Osteocyte (in vitro differentiated cells): ENCODE measurements around the gene RHBG. TPM values are rescaled to one million over a fixed set of nuclear protein-coding genes. Genes with fewer than 3 reads are reported as not detected.

ENCODE experiments used
- DNase-seq: peaks from one replicate; pipeline ENCODE4 v3.0.0; 2021; ENCODE audit warnings: mixed read lengths; ENCODE audit not compliant: unreplicated experiment; ENCODE audit errors: extremely low spot score
- H3K27ac Mint-ChIP-seq: one replicate; pipeline ENCODE4 v1.8.0; 2021; ENCODE audit warnings: mild to moderate bottlenecking, mixed read lengths; ENCODE audit not compliant: unreplicated experiment
- H3K27me3 Mint-ChIP-seq: one replicate; pipeline ENCODE4 v1.8.0; 2021; ENCODE audit warnings: mixed read lengths; ENCODE audit not compliant: unreplicated experiment
- H3K36me3 Mint-ChIP-seq: one replicate; pipeline ENCODE4 v1.8.0; 2021; ENCODE audit warnings: mixed read lengths; ENCODE audit not compliant: unreplicated experiment
- H3K4me1 Mint-ChIP-seq: one replicate; pipeline ENCODE4 v1.8.0; 2021; ENCODE audit warnings: mixed read lengths; ENCODE audit not compliant: unreplicated experiment
- H3K4me3 Mint-ChIP-seq: one replicate; pipeline ENCODE4 v1.8.0; 2021; ENCODE audit warnings: mild to moderate bottlenecking, moderate library complexity, mixed read lengths; ENCODE audit not compliant: unreplicated experiment
- H3K9me3 Mint-ChIP-seq: one replicate; pipeline ENCODE4 v1.8.0; 2021; ENCODE audit warnings: mixed read lengths; ENCODE audit not compliant: unreplicated experiment
- CTCF ChIP-seq: fragments of 200-600 bp; sonication (generic); IDR thresholded peaks from 2 replicates; pipeline ENCODE4 v1.5.0; 2021; ENCODE audit warnings: antibody characterized with exemption, mild to moderate bottlenecking, moderate library complexity
- total RNA-seq: library from RNA; stranded (reverse); gene quantifications from 2 replicates; pipeline ENCODE4 v1.2.1, GENCODE V29; 2021

The RHBG gene
- total RNA-seq, 1 donor from 2014 or later = not detected

- H3K27me3 Mint-ChIP-seq = peaks cover 41% of the 10 kb centered on the region
- no peaks in the 10 kb centered on the region for H3K36me3 Mint-ChIP-seq
- no peak for TF ChIP-seq CTCF
- no peak overlapping the region for H3K27ac Mint-ChIP-seq
- no peak overlapping the region for H3K4me3 Mint-ChIP-seq
- DNase-seq = no peak
- H3K9me3 Mint-ChIP-seq = no peaks in the 10 kb centered on the region
- H3K4me1 Mint-ChIP-seq = no peaks in the 10 kb centered on the region
Observed at GRCh38 chr1:156391701-156392100, 22.7 kb downstream of the RHBG start.

GRCh38 chr1:156392452-156392853 is 23.4 kb downstream of the RHBG start:
- Mint-ChIP-seq H3K4me3 (no peak overlapping the region), H3K4me1 (no peaks in the 10 kb centered on the region), H3K9me3 (no peaks in the 10 kb centered on the region), H3K27ac (no peak overlapping the region), H3K36me3 (no peaks in the 10 kb centered on the region), H3K27me3 (peaks cover 34% of the 10 kb centered on the region)
- DNase-seq = no peak
- TF ChIP-seq CTCF = no peak

- H3K4me1 Mint-ChIP-seq = no peaks in the 10 kb centered on the region
- no peak overlapping the region for H3K4me3 Mint-ChIP-seq
- H3K9me3 Mint-ChIP-seq = no peaks in the 10 kb centered on the region
- H3K27me3 Mint-ChIP-seq = peaks cover 28% of the 10 kb centered on the region
- no peaks in the 10 kb centered on the region for H3K36me3 Mint-ChIP-seq
- no peak for DNase-seq
- TF ChIP-seq CTCF = no peak
- no peak overlapping the region for H3K27ac Mint-ChIP-seq
Observed at GRCh38 chr1:156393095-156393494, 24.1 kb downstream of the RHBG start.

- TF ChIP-seq CTCF = no peak
- no peaks in the 10 kb centered on the region for H3K9me3 Mint-ChIP-seq
- no peaks in the 10 kb centered on the region for H3K36me3 Mint-ChIP-seq
- no peak overlapping the region for H3K27ac Mint-ChIP-seq
- no peak for DNase-seq
- H3K4me3 Mint-ChIP-seq = no peak overlapping the region
- H3K4me1 Mint-ChIP-seq = no peaks in the 10 kb centered on the region
- peaks cover 25% of the 10 kb centered on the region for H3K27me3 Mint-ChIP-seq
Observed at GRCh38 chr1:156394082-156394481, 25.1 kb downstream of the RHBG start.

- H3K27me3 Mint-ChIP-seq = peaks cover 26% of the 10 kb centered on the region
- no peak for DNase-seq
- H3K27ac Mint-ChIP-seq = no peak overlapping the region
- no peaks in the 10 kb centered on the region for H3K9me3 Mint-ChIP-seq
- H3K36me3 Mint-ChIP-seq = no peaks in the 10 kb centered on the region
- TF ChIP-seq CTCF = no peak
- no peaks in the 10 kb centered on the region for H3K4me1 Mint-ChIP-seq
- no peak overlapping the region for H3K4me3 Mint-ChIP-seq
Observed at GRCh38 chr1:156394835-156395461, 25.9 kb downstream of the RHBG start.
